K562 (cell line): Measurements from ENCODE around the gene CUL1. TPM values are rescaled to one million over a fixed set of nuclear protein-coding genes. Genes with fewer than 3 reads are reported as not detected.

Experiments
- CBFA2T2 ChIP-seq: fragments of 450-650 bp; conservative IDR thresholded peaks from 2 replicates; pipeline ENCODE4 v1.6.1; 2017; ENCODE audit warnings: mild to moderate bottlenecking
- CREB1 ChIP-seq, 2 experiments: sonication (generic) in 1 of 2; formaldehyde crosslinking in 1 of 2; IDR thresholded peaks; 2 replicates each; pipeline versions ENCODE4 v1.6.1 to v1.8.0; 2012 to 2022; ENCODE audit warnings: inconsistent platforms in 1 of 2, mild to moderate bottlenecking in 1 of 2, missing genetic modification reagents in 1 of 2, moderate library complexity in 1 of 2
- FOXA3 ChIP-seq, 2 experiments: fragments of 450-650 bp in 1 of 2; sonication (generic) in 1 of 2; formaldehyde crosslinking; IDR thresholded peaks in 1 of 2; conservative IDR thresholded peaks in 1 of 2; 2 replicates each; pipeline versions ENCODE4 v1.4.0 to v1.8.0; 2020 to 2022; ENCODE audit warnings: mild to moderate bottlenecking in 2 of 2, missing genetic modification reagents in 1 of 2
- FOXO4 ChIP-seq: fragments of 450-650 bp; formaldehyde crosslinking; IDR thresholded peaks from 2 replicates; pipeline ENCODE4 v1.4.0; 2020; ENCODE audit warnings: mild to moderate bottlenecking, moderate library complexity
- HLTF ChIP-seq: fragments of 450-650 bp; IDR thresholded peaks from 2 replicates; pipeline ENCODE4 v1.6.1; 2016
- KLF1 ChIP-seq: fragments of 450-650 bp; IDR thresholded peaks from 2 replicates; pipeline ENCODE4 v1.6.1; 2016; ENCODE audit warnings: missing genetic modification characterization, missing compliant biosample characterization
- NR2C2 ChIP-seq, 2 experiments: fragments of 200-800 bp in 1 of 2; sonication (Bioruptor generic) in 1 of 2; sonication (generic) in 1 of 2; formaldehyde crosslinking in 1 of 2; IDR thresholded peaks; 2 replicates each; pipeline versions ENCODE4 v1.6.1 to v1.8.0; 2016 to 2022; ENCODE audit warnings: mild to moderate bottlenecking in 1 of 2, missing compliant biosample characterization in 1 of 2, missing genetic modification characterization in 1 of 2, missing genetic modification reagents in 1 of 2
- NR4A1 ChIP-seq, 2 experiments: fragments of 250-450 bp in 1 of 2; fragments of 450-650 bp in 1 of 2; sonication (Bioruptor Pico) in 1 of 2; IDR thresholded peaks; 2 replicates each; pipeline versions ENCODE4 v1.4.0 to v1.6.1; 2016 to 2020; ENCODE audit warnings: mild to moderate bottlenecking in 2 of 2, missing compliant biosample characterization in 1 of 2, missing genetic modification characterization in 1 of 2, moderate library complexity in 1 of 2
- PCBP1 ChIP-seq: fragments of 200-400 bp; formaldehyde crosslinking; IDR thresholded peaks from 2 replicates; pipeline ENCODE4 v1.6.1; 2018; ENCODE audit warnings: mild to moderate bottlenecking, low read depth, low read length; ENCODE audit not compliant: poor library complexity, severe bottlenecking
- PRDM10 ChIP-seq: fragments of 450-650 bp; IDR thresholded peaks from 2 replicates; pipeline ENCODE4 v1.6.1; 2018; ENCODE audit not compliant: partially characterized antibody
- PRPF4 ChIP-seq: fragments of 200-400 bp; formaldehyde crosslinking; IDR thresholded peaks from one replicate; pipeline ENCODE4 v1.6.1; 2017; ENCODE audit warnings: low read length, low read depth, mild to moderate bottlenecking; ENCODE audit not compliant: insufficient read depth, poor library complexity, severe bottlenecking
- RBM25 ChIP-seq: fragments of 200-400 bp; formaldehyde crosslinking; IDR thresholded peaks from 2 replicates; pipeline ENCODE4 v1.6.1; 2018; ENCODE audit warnings: low read length, low read depth, moderate library complexity; ENCODE audit not compliant: severe bottlenecking
- RBM39 ChIP-seq: fragments of 200-400 bp; formaldehyde crosslinking; optimal IDR thresholded peaks from 2 replicates; pipeline ENCODE3; 2018; ENCODE audit warnings: low read depth, low read length
- SETDB1 ChIP-seq: IDR thresholded peaks from one replicate; pipeline ENCODE4 v1.6.1; 2012; ENCODE audit warnings: low read length, control low read depth, inconsistent platforms
- SFPQ ChIP-seq: fragments of 200-400 bp; formaldehyde crosslinking; IDR thresholded peaks from 2 replicates; pipeline ENCODE4 v1.6.1; 2017; ENCODE audit warnings: mild to moderate bottlenecking, low read depth, low read length, moderate library complexity
- SMC3 ChIP-seq: conservative IDR thresholded peaks from 2 replicates; pipeline ENCODE4 v1.6.1; 2011; ENCODE audit warnings: low read depth, low read length, improper control_type of control experiment; ENCODE audit not compliant: insufficient read depth
- SNRNP70 ChIP-seq: fragments of 200-400 bp; formaldehyde crosslinking; optimal IDR thresholded peaks from 2 replicates; pipeline ENCODE3; 2017; ENCODE audit warnings: low read depth, low read length
- TEAD4 ChIP-seq, 2 experiments: sonication (generic) in 1 of 2; formaldehyde crosslinking in 1 of 2; IDR thresholded peaks; 2 replicates each; pipeline versions ENCODE4 v1.6.1 to v1.8.0; 2012 to 2022; ENCODE audit warnings: borderline replicate concordance in 1 of 2, inconsistent platforms in 1 of 2, low read length in 1 of 2, mild to moderate bottlenecking in 1 of 2, missing genetic modification reagents in 1 of 2
- ZNF23 ChIP-seq: fragments of 250-450 bp; sonication (Bioruptor Pico); IDR thresholded peaks from 2 replicates; pipeline ENCODE4 v1.4.0; 2020; ENCODE audit warnings: mild to moderate bottlenecking
- ZNF445 ChIP-seq: fragments of 250-450 bp; sonication (Bioruptor Pico); IDR thresholded peaks from 2 replicates; pipeline ENCODE4 v1.4.0; 2020; ENCODE audit warnings: low read depth, mild to moderate bottlenecking, moderate library complexity
- ZNF507 ChIP-seq: conservative IDR thresholded peaks from 2 replicates; pipeline ENCODE4 v1.6.1; 2017; ENCODE audit warnings: missing genetic modification characterization, missing compliant biosample characterization
- polyA plus RNA-seq, 8 experiments: library from polyadenylated mRNA; depleted of rRNA in 4 of 8; stranded (reverse) in 5 of 8; unstranded in 3 of 8; fragments of >200 nt; fragmentation: Nextera tagmentation in 2 of 8; fragmentation: Illumina TruSeq in 1 of 8; extraction: Ambion mirVana in 2 of 8; extraction: Trizol in 1 of 8; gene quantifications; 2 replicates each; pipeline versions ENCODE4 v1.2.1 to v1.2.3, GENCODE V29; 2011 to 2014; ENCODE audit warnings: inconsistent platforms in 1 of 8, missing spikeins in 1 of 8
- total RNA-seq, 7 experiments: library from RNA; depleted of rRNA in 6 of 7; stranded (reverse); fragments of >200 nt in 6 of 7; fragmentation: Illumina TruSeq in 2 of 7; extraction: Trizol in 2 of 7; gene quantifications; 2 replicates each; pipeline versions ENCODE4 v1.2.1 to v1.2.3, GENCODE V29; 2011 to 2021; ENCODE audit warnings: low replicate concordance in 1 of 7

The CUL1 gene
- total and polyA plus RNA-seq, 9 of the 15 experiments (the other 6 are each of a cell fraction or from before 2014, with no cell fraction given): 31.5 to 107 (median 96.5) TPM

- TF ChIP-seq NR4A1 (CRISPR knock-in tag; IDR thresholded peaks at IDR 0.05) (no peak), NR4A1 (tag; IDR thresholded peaks at IDR 0.05) (no peak), CBFA2T2 (peak; percentile 79), PCBP1 (no peak), ZNF23 (CRISPR knock-in tag) (no peak), RBM39 (no peak), SNRNP70 (no peak), FOXA3 (CRISPR knock-in tag; conservative IDR thresholded peaks at IDR 0.05 in 1 of 2, IDR thresholded peaks at IDR 0.05 in 1 of 2) (no peak), SETDB1 (no peak), SFPQ (no peak), RBM25 (no peak), TEAD4 (IDR thresholded peaks at IDR 0.05; ENCODE audit: low read length) (peak; percentile 85), TEAD4 (CRISPR knock-in tag; IDR thresholded peaks at IDR 0.05; ENCODE audit: borderline replicate concordance) (no peak), FOXO4 (no peak), ZNF507 (tag) (no peak), NR2C2 (CRISPR knock-in tag; IDR thresholded peaks at IDR 0.05) (no peak), NR2C2 (tag; IDR thresholded peaks at IDR 0.05) (no peak), PRPF4 (no peak), CREB1 (IDR thresholded peaks at IDR 0.05) (0 out of 2 replicates have a peak, but pooled peaks have one; percentile 28), CREB1 (CRISPR knock-in tag; IDR thresholded peaks at IDR 0.05) (no peak), KLF1 (no peak), SMC3 (no peak), HLTF (no peak), ZNF445 (CRISPR knock-in tag) (no peak), PRDM10 (no peak)
Measured at GRCh38 chr7:148850564-148850963, 151.9 kb downstream of the CUL1 start (continued).
